Hepatocyte (in vitro differentiated cells): ENCODE results near the gene SLC23A3.

Source experiments
- CTCF ChIP-seq: fragments of 200-600 bp; sonication (generic); IDR thresholded peaks from 2 replicates; pipeline ENCODE4 v1.5.1; 2016; ENCODE audit warnings: antibody characterized with exemption, mild to moderate bottlenecking; ENCODE audit not compliant: poor library complexity
- EZH2 ChIP-seq: fragments of 200-600 bp; sonication (generic); IDR thresholded peaks from 2 replicates; pipeline ENCODE4 v1.6.1; 2016; ENCODE audit warnings: antibody characterized with exemption, mild to moderate bottlenecking, borderline replicate concordance
- EZH2phosphoT487 ChIP-seq: fragments of 200-600 bp; sonication (generic); IDR thresholded peaks from one replicate; pipeline ENCODE4 v1.6.1; 2018; ENCODE audit warnings: antibody characterized with exemption, mild to moderate bottlenecking, low read depth, moderate library complexity; ENCODE audit not compliant: unreplicated experiment, severe bottlenecking

- peak; percentile 79 for TF ChIP-seq CTCF
- no peak for TF ChIP-seq EZH2phosphoT487
- no peak for TF ChIP-seq EZH2
Measured at GRCh38 chr2:219155054-219155644, 14.7 kb downstream of the SLC23A3 start.
